ENCODE results near the gene DENND1A. TPM values are rescaled to one million over a fixed set of nuclear protein-coding genes. Genes with fewer than 3 reads are reported as not detected.

Gene DENND1A
- total RNA-seq, 2 donors from 2014 or later, result 18.9 to 26.8 TPM

GRCh38 chr9:123528501-123528900, 401.4 kb downstream of the DENND1A start:
- Histone ChIP-seq H3K27me3 (replicated peaks; ENCODE audit: insufficient read depth) (no peaks in the 10 kb centered on the region), H3K4me3 (no peak overlapping the region), H3K27ac (no peak overlapping the region), H3K9me3 (no peaks in the 10 kb centered on the region), H3K36me3 (no peaks in the 10 kb centered on the region), H3K4me1 (replicated peaks) (no peaks in the 10 kb centered on the region)
- TF ChIP-seq CTCF (IDR thresholded peaks at IDR 0.05) (no peak), POLR2AphosphoS5 (IDR thresholded peaks at IDR 0.05) (no peak), POLR2A (IDR thresholded peaks at IDR 0.05) (no peak)
- WGBS, result 67% methylated on average over 2 of the region's 2 CpGs
- intact Hi-C loops (cut with DNase I), result no loop called here
- no peak for DNase-seq (ENCODE audit: low spot score)

GRCh38 chr9:123527981-123528380, 401.9 kb downstream of the DENND1A start:
- WGBS, result 96% methylated on average over 2 of the region's 2 CpGs
- no peaks in the 10 kb centered on the region for H3K36me3 ChIP-seq
- H3K27ac ChIP-seq, result no peak overlapping the region
- H3K4me1 ChIP-seq (replicated peaks), result no peaks in the 10 kb centered on the region
- no peaks in the 10 kb centered on the region for H3K27me3 ChIP-seq (replicated peaks; ENCODE audit: insufficient read depth)
- no peaks in the 10 kb centered on the region for H3K9me3 ChIP-seq
- intact Hi-C loops (cut with DNase I), result no loop called here
- no peak overlapping the region for H3K4me3 ChIP-seq
- DNase-seq (ENCODE audit: low spot score), result no peak
- no peak for TF ChIP-seq POLR2AphosphoS5 (IDR thresholded peaks at IDR 0.05)
- TF ChIP-seq POLR2A (IDR thresholded peaks at IDR 0.05), result no peak
- no peak for TF ChIP-seq CTCF (IDR thresholded peaks at IDR 0.05)

- no peak overlapping the region for H3K4me3 ChIP-seq
- no peaks in the 10 kb centered on the region for H3K9me3 ChIP-seq
- H3K36me3 ChIP-seq, result no peaks in the 10 kb centered on the region
- intact Hi-C loops (cut with DNase I), result no loop called here
- no peaks in the 10 kb centered on the region for H3K4me1 ChIP-seq (replicated peaks)
- no peak for DNase-seq (ENCODE audit: low spot score)
- TF ChIP-seq POLR2A (IDR thresholded peaks at IDR 0.05) (no peak), CTCF (IDR thresholded peaks at IDR 0.05) (no peak), POLR2AphosphoS5 (IDR thresholded peaks at IDR 0.05) (no peak)
- no peak overlapping the region for H3K27ac ChIP-seq
- H3K27me3 ChIP-seq (replicated peaks; ENCODE audit: insufficient read depth), result no peaks in the 10 kb centered on the region
- WGBS, result 98% methylated on average over 3 of the region's 3 CpGs
Observed at GRCh38 chr9:123525957-123526356, 404.0 kb downstream of the DENND1A start.

GRCh38 chr9:123525424-123525823, 404.5 kb downstream of the DENND1A start:
- Histone ChIP-seq H3K36me3 (no peaks in the 10 kb centered on the region), H3K4me1 (replicated peaks) (no peaks in the 10 kb centered on the region), H3K27ac (no peak overlapping the region), H3K9me3 (no peaks in the 10 kb centered on the region), H3K4me3 (no peak overlapping the region), H3K27me3 (replicated peaks; ENCODE audit: insufficient read depth) (no peaks in the 10 kb centered on the region)
- WGBS, result 94% methylated on average over 6 of the region's 6 CpGs
- DNase-seq (ENCODE audit: low spot score), result no peak
- TF ChIP-seq POLR2A (IDR thresholded peaks at IDR 0.05) (no peak), POLR2AphosphoS5 (IDR thresholded peaks at IDR 0.05) (no peak), CTCF (IDR thresholded peaks at IDR 0.05) (no peak)
- intact Hi-C loops (cut with DNase I), result no loop called here

GRCh38 chr9:123524866-123525265, 405.1 kb downstream of the DENND1A start:
- H3K4me1 ChIP-seq (replicated peaks), result no peaks in the 10 kb centered on the region
- H3K9me3 ChIP-seq, result no peaks in the 10 kb centered on the region
- no peak overlapping the region for H3K27ac ChIP-seq
- no peak for TF ChIP-seq CTCF (IDR thresholded peaks at IDR 0.05)
- no peak for TF ChIP-seq POLR2AphosphoS5 (IDR thresholded peaks at IDR 0.05)
- TF ChIP-seq POLR2A (IDR thresholded peaks at IDR 0.05), result no peak
- intact Hi-C loops (cut with DNase I), result no loop called here
- no peak overlapping the region for H3K4me3 ChIP-seq
- no peaks in the 10 kb centered on the region for H3K27me3 ChIP-seq (replicated peaks; ENCODE audit: insufficient read depth)
- DNase-seq (ENCODE audit: low spot score), result no peak
- 96% methylated on average over 6 of the region's 6 CpGs for WGBS
- no peaks in the 10 kb centered on the region for H3K36me3 ChIP-seq
